Measurements from ENCODE around the gene IFNW1.
"Not testable (repeated sequence)": the region's sequence is repeated elsewhere in the genome, so short reads cannot be mapped to it uniquely, and the experiment has no call there.

IFNW1 gene

GRCh38 chr9:21141427-21141882 is at the start of gene IFNW1:
TSS of gene IFNW1 (minus strand) at chr9:21141832. CDS start at chr9:21141570, 262 bp downstream.
- no peak within 1 kb of the TSS for H3K9ac ChIP-seq (ENCODE audit: low read depth, low read length)
- H3K9me3 ChIP-seq (ENCODE audit: control insufficient read depth, insufficient read depth, low read length) = no peaks in the 10 kb centered on the region
- H3K4me1 ChIP-seq (ENCODE audit: control insufficient read depth, insufficient read depth, low read length) = no peaks in the 10 kb centered on the region
- no peaks in the 10 kb centered on the region for H3K27me3 ChIP-seq (ENCODE audit: control insufficient read depth, insufficient read depth, low read length)
- H3K4me3 ChIP-seq (ENCODE audit: low read depth, low read length) = no peak within 1 kb of the TSS
- H3K36me3 ChIP-seq (ENCODE audit: control insufficient read depth, insufficient read depth, low read length) = no peaks in the 10 kb centered on the region

GRCh38 chr9:21187487-21187886 is 45.9 kb upstream of the IFNW1 start, which contains the start of gene IFNA4:
TSS of gene IFNA4 (minus strand) at chr9:21187587. CDS start at chr9:21187531, 56 bp downstream.
- not testable (repeated sequence) for H3K27me3 ChIP-seq (ENCODE audit: control insufficient read depth, insufficient read depth, low read length); H3K9me3 ChIP-seq (ENCODE audit: control insufficient read depth, insufficient read depth, low read length); H3K36me3 ChIP-seq (ENCODE audit: control insufficient read depth, insufficient read depth, low read length); H3K4me1 ChIP-seq (ENCODE audit: control insufficient read depth, insufficient read depth, low read length); H3K4me3 ChIP-seq (ENCODE audit: low read depth, low read length); H3K9ac ChIP-seq (ENCODE audit: low read depth, low read length)

GRCh38 chr9:21182810-21183736 is 41.4 kb upstream of the IFNW1 start:
- not testable (repeated sequence) for H3K27me3 ChIP-seq (ENCODE audit: control insufficient read depth, insufficient read depth, low read length); H3K4me1 ChIP-seq (ENCODE audit: control insufficient read depth, insufficient read depth, low read length); H3K9me3 ChIP-seq (ENCODE audit: control insufficient read depth, insufficient read depth, low read length); H3K36me3 ChIP-seq (ENCODE audit: control insufficient read depth, insufficient read depth, low read length); H3K9ac ChIP-seq (ENCODE audit: low read depth, low read length); H3K4me3 ChIP-seq (ENCODE audit: low read depth, low read length)

GRCh38 chr9:21174671-21175070 is 33.0 kb upstream of the IFNW1 start:
- H3K4me3 ChIP-seq (ENCODE audit: low read depth, low read length) = no peak overlapping the region
- H3K36me3 ChIP-seq (ENCODE audit: control insufficient read depth, insufficient read depth, low read length) = no peaks in the 10 kb centered on the region
- no peaks in the 10 kb centered on the region for H3K9me3 ChIP-seq (ENCODE audit: control insufficient read depth, insufficient read depth, low read length)
- H3K4me1 ChIP-seq (ENCODE audit: control insufficient read depth, insufficient read depth, low read length) = no peaks in the 10 kb centered on the region
- no peaks in the 10 kb centered on the region for H3K27me3 ChIP-seq (ENCODE audit: control insufficient read depth, insufficient read depth, low read length)
- H3K9ac ChIP-seq (ENCODE audit: low read depth, low read length) = no peak overlapping the region

- Histone ChIP-seq H3K4me3 (ENCODE audit: low read depth, low read length) (no peak overlapping the region), H3K27me3 (ENCODE audit: control insufficient read depth, insufficient read depth, low read length) (no peaks in the 10 kb centered on the region), H3K36me3 (ENCODE audit: control insufficient read depth, insufficient read depth, low read length) (no peaks in the 10 kb centered on the region), H3K4me1 (ENCODE audit: control insufficient read depth, insufficient read depth, low read length) (no peaks in the 10 kb centered on the region), H3K9ac (ENCODE audit: low read depth, low read length) (no peak overlapping the region), H3K9me3 (ENCODE audit: control insufficient read depth, insufficient read depth, low read length) (no peaks in the 10 kb centered on the region)
Measured at GRCh38 chr9:21172156-21172555, 30.5 kb upstream of the IFNW1 start.

GRCh38 chr9:21171351-21171750 is 29.7 kb upstream of the IFNW1 start:
- H3K9me3 ChIP-seq (ENCODE audit: control insufficient read depth, insufficient read depth, low read length) = no peaks in the 10 kb centered on the region
- no peaks in the 10 kb centered on the region for H3K4me1 ChIP-seq (ENCODE audit: control insufficient read depth, insufficient read depth, low read length)
- no peak overlapping the region for H3K9ac ChIP-seq (ENCODE audit: low read depth, low read length)
- H3K4me3 ChIP-seq (ENCODE audit: low read depth, low read length) = no peak overlapping the region
- H3K36me3 ChIP-seq (ENCODE audit: control insufficient read depth, insufficient read depth, low read length) = no peaks in the 10 kb centered on the region
- no peaks in the 10 kb centered on the region for H3K27me3 ChIP-seq (ENCODE audit: control insufficient read depth, insufficient read depth, low read length)

GRCh38 chr9:21166560-21166959 is 24.9 kb upstream of the IFNW1 start, which contains the start of gene IFNA21:
TSS of gene IFNA21 (minus strand) at chr9:21166660. CDS start at chr9:21166612, 48 bp downstream.
- not testable (repeated sequence) for H3K27me3 ChIP-seq (ENCODE audit: control insufficient read depth, insufficient read depth, low read length); H3K4me3 ChIP-seq (ENCODE audit: low read depth, low read length); H3K9ac ChIP-seq (ENCODE audit: low read depth, low read length); H3K36me3 ChIP-seq (ENCODE audit: control insufficient read depth, insufficient read depth, low read length); H3K9me3 ChIP-seq (ENCODE audit: control insufficient read depth, insufficient read depth, low read length); H3K4me1 ChIP-seq (ENCODE audit: control insufficient read depth, insufficient read depth, low read length)

- no peaks in the 10 kb centered on the region for H3K9me3 ChIP-seq (ENCODE audit: control insufficient read depth, insufficient read depth, low read length)
- no peak overlapping the region for H3K9ac ChIP-seq (ENCODE audit: low read depth, low read length)
- H3K4me1 ChIP-seq (ENCODE audit: control insufficient read depth, insufficient read depth, low read length) = no peaks in the 10 kb centered on the region
- no peak overlapping the region for H3K4me3 ChIP-seq (ENCODE audit: low read depth, low read length)
- H3K27me3 ChIP-seq (ENCODE audit: control insufficient read depth, insufficient read depth, low read length) = no peaks in the 10 kb centered on the region
- H3K36me3 ChIP-seq (ENCODE audit: control insufficient read depth, insufficient read depth, low read length) = no peaks in the 10 kb centered on the region
Measured at GRCh38 chr9:21165516-21165915, 23.9 kb upstream of the IFNW1 start.

- no peak overlapping the region for H3K4me3 ChIP-seq (ENCODE audit: low read depth, low read length)
- H3K9ac ChIP-seq (ENCODE audit: low read depth, low read length) = no peak overlapping the region
- H3K36me3 ChIP-seq (ENCODE audit: control insufficient read depth, insufficient read depth, low read length) = no peaks in the 10 kb centered on the region
- no peaks in the 10 kb centered on the region for H3K4me1 ChIP-seq (ENCODE audit: control insufficient read depth, insufficient read depth, low read length)
- H3K27me3 ChIP-seq (ENCODE audit: control insufficient read depth, insufficient read depth, low read length) = no peaks in the 10 kb centered on the region
- H3K9me3 ChIP-seq (ENCODE audit: control insufficient read depth, insufficient read depth, low read length) = no peaks in the 10 kb centered on the region
Measured at GRCh38 chr9:21160178-21160577, 18.5 kb upstream of the IFNW1 start.

- no peaks in the 10 kb centered on the region for H3K27me3 ChIP-seq (ENCODE audit: control insufficient read depth, insufficient read depth, low read length)
- H3K4me1 ChIP-seq (ENCODE audit: control insufficient read depth, insufficient read depth, low read length) = no peaks in the 10 kb centered on the region
- H3K9ac ChIP-seq (ENCODE audit: low read depth, low read length) = no peak overlapping the region
- no peak overlapping the region for H3K4me3 ChIP-seq (ENCODE audit: low read depth, low read length)
- H3K9me3 ChIP-seq (ENCODE audit: control insufficient read depth, insufficient read depth, low read length) = no peaks in the 10 kb centered on the region
- H3K36me3 ChIP-seq (ENCODE audit: control insufficient read depth, insufficient read depth, low read length) = no peaks in the 10 kb centered on the region
Measured at GRCh38 chr9:21155501-21155900, 13.9 kb upstream of the IFNW1 start.

- no peak overlapping the region for H3K9ac ChIP-seq (ENCODE audit: low read depth, low read length)
- H3K36me3 ChIP-seq (ENCODE audit: control insufficient read depth, insufficient read depth, low read length) = no peaks in the 10 kb centered on the region
- no peaks in the 10 kb centered on the region for H3K4me1 ChIP-seq (ENCODE audit: control insufficient read depth, insufficient read depth, low read length)
- no peaks in the 10 kb centered on the region for H3K9me3 ChIP-seq (ENCODE audit: control insufficient read depth, insufficient read depth, low read length)
- H3K4me3 ChIP-seq (ENCODE audit: low read depth, low read length) = no peak overlapping the region
- H3K27me3 ChIP-seq (ENCODE audit: control insufficient read depth, insufficient read depth, low read length) = no peaks in the 10 kb centered on the region
Measured at GRCh38 chr9:21154018-21154608, 12.5 kb upstream of the IFNW1 start.
